ENCODE data around the gene DTNB. TPM values are rescaled to one million over a fixed set of nuclear protein-coding genes. Genes with fewer than 3 reads are reported as not detected.

DTNB gene
- total and polyA plus RNA-seq, 2 donors (not counting 1 experiment from before 2014, with no cell fraction given) = 25.7 to 37.3 TPM

DNA sequence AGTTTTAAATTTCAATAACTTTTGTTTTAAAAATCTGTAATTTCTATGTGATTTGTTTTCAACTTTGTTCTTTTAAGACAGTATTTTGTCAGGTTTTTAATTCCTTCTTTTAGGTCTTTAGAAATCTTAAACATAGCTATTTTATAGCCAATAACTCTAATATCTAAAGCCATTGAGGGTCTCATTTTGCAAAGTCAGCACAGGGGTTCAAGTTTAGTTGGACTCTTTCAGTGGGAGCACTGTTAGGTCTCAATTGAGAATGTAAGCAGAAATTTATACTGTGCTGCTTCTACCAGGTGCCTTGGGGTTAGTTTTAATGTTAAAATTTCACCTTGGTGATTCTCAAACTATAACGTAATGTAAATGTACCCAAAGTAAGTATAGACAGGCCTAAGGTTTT is 226.4 kb downstream of the DTNB start:
- Mint-ChIP-seq H3K4me3 (no peak overlapping the region), H3K9me3 (ENCODE audit: insufficient read depth) (no peaks in the 10 kb centered on the region), H3K27me3 (no peaks in the 10 kb centered on the region), H3K4me1 (peaks cover 49% of the 10 kb centered on the region), H3K27ac (no peak overlapping the region)
- no peak for DNase-seq
- ChIA-PET POLR2A (no interaction called here), CTCF (interaction anchor here (1.3 kb wide), 1 partner anchor 28 kb away, joined by 3 read pairs; no protein-coding TSS in a partner anchor)
- no peaks in the 10 kb centered on the region for H3K9me3 ChIP-seq (ENCODE audit: control extremely low read depth in 1 of 3, control insufficient read depth in 2 of 3, insufficient read depth in 1 of 3, low read length in 2 of 3)
- intact Hi-C loops (cut with micrococcal nuclease) = no loop called here
- H3K27ac ChIP-seq (ENCODE audit: low read length in 2 of 2) = no peak overlapping the region
- peaks cover 5 to 13% of the 10 kb centered on the region in 2 donors for H3K4me1 ChIP-seq (ENCODE audit: control insufficient read depth in 2 of 2, insufficient read depth in 2 of 2, low read length in 2 of 2)
- H4K20me1 ChIP-seq (ENCODE audit: control insufficient read depth, insufficient read depth, low read length, poor library complexity, severe bottlenecking) = no peaks in the 10 kb centered on the region
- TF ChIP-seq, protein P1, sequence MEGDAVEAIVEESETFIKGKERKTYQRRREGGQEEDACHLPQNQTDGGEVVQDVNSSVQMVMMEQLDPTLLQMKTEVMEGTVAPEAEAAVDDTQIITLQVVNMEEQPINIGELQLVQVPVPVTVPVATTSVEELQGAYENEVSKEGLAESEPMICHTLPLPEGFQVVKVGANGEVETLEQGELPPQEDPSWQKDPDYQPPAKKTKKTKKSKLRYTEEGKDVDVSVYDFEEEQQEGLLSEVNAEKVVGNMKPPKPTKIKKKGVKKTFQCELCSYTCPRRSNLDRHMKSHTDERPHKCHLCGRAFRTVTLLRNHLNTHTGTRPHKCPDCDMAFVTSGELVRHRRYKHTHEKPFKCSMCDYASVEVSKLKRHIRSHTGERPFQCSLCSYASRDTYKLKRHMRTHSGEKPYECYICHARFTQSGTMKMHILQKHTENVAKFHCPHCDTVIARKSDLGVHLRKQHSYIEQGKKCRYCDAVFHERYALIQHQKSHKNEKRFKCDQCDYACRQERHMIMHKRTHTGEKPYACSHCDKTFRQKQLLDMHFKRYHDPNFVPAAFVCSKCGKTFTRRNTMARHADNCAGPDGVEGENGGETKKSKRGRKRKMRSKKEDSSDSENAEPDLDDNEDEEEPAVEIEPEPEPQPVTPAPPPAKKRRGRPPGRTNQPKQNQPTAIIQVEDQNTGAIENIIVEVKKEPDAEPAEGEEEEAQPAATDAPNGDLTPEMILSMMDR (IDR thresholded peaks at IDR 0.05) = no peak
- no peak for TF ChIP-seq EZH2 (IDR thresholded peaks at IDR 0.05; ENCODE audit: borderline replicate concordance, insufficient read depth, low read depth, low read length, poor library complexity, severe bottlenecking)
- WGBS (ENCODE audit: insufficient coverage) = no CpG with 5 or more reads among the region's 1 CpG
- no peak overlapping the region for H3K4me3 ChIP-seq (ENCODE audit: control extremely low read depth in 1 of 5, extremely low read depth in 1 of 5, insufficient read depth in 1 of 5, low read depth in 2 of 5, low read length in 4 of 5)
- no peak overlapping the region for H3K4me2 ChIP-seq (replicated peaks; ENCODE audit: low read depth, low read length, poor library complexity, severe bottlenecking)
- H3K36me3 ChIP-seq (replicated peaks in 1 of 2; ENCODE audit: control extremely low read depth in 1 of 2, control insufficient read depth in 1 of 2, extremely low read depth in 1 of 2, insufficient read depth in 2 of 2, low read length in 1 of 2) = peaks cover 0 to 1% of the 10 kb centered on the region in 2 experiments
- H3K27me3 ChIP-seq (replicated peaks in 1 of 4; ENCODE audit: control extremely low read depth in 1 of 4, control insufficient read depth in 3 of 4, insufficient read depth in 4 of 4, low read length in 3 of 4) = no peaks in the 10 kb centered on the region
- H3K79me2 ChIP-seq (ENCODE audit: control insufficient read depth, insufficient read depth, low read length) = no peaks in the 10 kb centered on the region
- H2AFZ ChIP-seq (ENCODE audit: insufficient read depth, low read depth, low read length, poor library complexity, severe bottlenecking) = no peak overlapping the region
- ATAC-seq (ENCODE audit: low read depth) = no peak
- H3K9ac ChIP-seq (ENCODE audit: low read length) = no peak overlapping the region

GRCh38 chr2:25446122-25446521 is 227.3 kb downstream of the DTNB start:
- H3K9me3 ChIP-seq (ENCODE audit: control extremely low read depth in 1 of 3, control insufficient read depth in 2 of 3, insufficient read depth in 1 of 3, low read length in 2 of 3) = no peaks in the 10 kb centered on the region
- Mint-ChIP-seq H3K4me3 (no peak overlapping the region), H3K27ac (no peak overlapping the region), H3K9me3 (ENCODE audit: insufficient read depth) (no peaks in the 10 kb centered on the region), H3K4me1 (peaks cover 43% of the 10 kb centered on the region), H3K27me3 (no peaks in the 10 kb centered on the region)
- H3K4me2 ChIP-seq (replicated peaks; ENCODE audit: low read depth, low read length, poor library complexity, severe bottlenecking) = no peak overlapping the region
- no peak overlapping the region for H2AFZ ChIP-seq (ENCODE audit: insufficient read depth, low read depth, low read length, poor library complexity, severe bottlenecking)
- no peak overlapping the region for H3K4me3 ChIP-seq (ENCODE audit: control extremely low read depth in 1 of 5, extremely low read depth in 1 of 5, insufficient read depth in 1 of 5, low read depth in 2 of 5, low read length in 4 of 5)
- DNase-seq = no peak
- TF ChIP-seq, protein P1 (IDR thresholded peaks at IDR 0.05) = no peak
- TF ChIP-seq EZH2 (IDR thresholded peaks at IDR 0.05; ENCODE audit: borderline replicate concordance, insufficient read depth, low read depth, low read length, poor library complexity, severe bottlenecking) = no peak
- H3K79me2 ChIP-seq (ENCODE audit: control insufficient read depth, insufficient read depth, low read length) = no peaks in the 10 kb centered on the region
- peaks cover 0 to 1% of the 10 kb centered on the region in 2 experiments for H3K36me3 ChIP-seq (replicated peaks in 1 of 2; ENCODE audit: control extremely low read depth in 1 of 2, control insufficient read depth in 1 of 2, extremely low read depth in 1 of 2, insufficient read depth in 2 of 2, low read length in 1 of 2)
- no peaks in the 10 kb centered on the region for H4K20me1 ChIP-seq (ENCODE audit: control insufficient read depth, insufficient read depth, low read length, poor library complexity, severe bottlenecking)
- H3K4me1 ChIP-seq (ENCODE audit: control insufficient read depth in 2 of 2, insufficient read depth in 2 of 2, low read length in 2 of 2) = peaks cover 5 to 13% of the 10 kb centered on the region in 2 donors
- no peak for ATAC-seq (ENCODE audit: low read depth)
- H3K9ac ChIP-seq (ENCODE audit: low read length) = no peak overlapping the region
- intact Hi-C loops (cut with micrococcal nuclease) = no loop called here
- POLR2A ChIA-PET = no interaction called here
- no peak overlapping the region for H3K27ac ChIP-seq (ENCODE audit: low read length in 2 of 2)
- H3K27me3 ChIP-seq (replicated peaks in 1 of 4; ENCODE audit: control extremely low read depth in 1 of 4, control insufficient read depth in 3 of 4, insufficient read depth in 4 of 4, low read length in 3 of 4) = no peaks in the 10 kb centered on the region
- CTCF ChIA-PET = interaction anchor here (0.6 to 1.2 kb wide), 2 partner anchors 9 to 64 kb away, joined by 3 to 5 read pairs; no protein-coding TSS in a partner anchor
- WGBS (ENCODE audit: insufficient coverage) = 71% methylated on average over 1 of the region's 4 CpGs

Measured in B cell (primary cell).